Embryonic facial prominence (tissue), 1 donor: ENCODE data around the gene NOP14.
"Not testable (repeated sequence)": the region's sequence is repeated elsewhere in the genome, so short reads cannot be mapped to it uniquely, and the experiment has no call there.

Source experiments
- DNase-seq: peaks from one replicate; pipeline ENCODE4 v3.0.0-alpha.2; 2016; ENCODE audit errors: extremely low spot score

The NOP14 gene

GRCh38 chr4:2931512-2932301, 31.5 kb downstream of the NOP14 start:
- DNase-seq: no peak

DNA sequence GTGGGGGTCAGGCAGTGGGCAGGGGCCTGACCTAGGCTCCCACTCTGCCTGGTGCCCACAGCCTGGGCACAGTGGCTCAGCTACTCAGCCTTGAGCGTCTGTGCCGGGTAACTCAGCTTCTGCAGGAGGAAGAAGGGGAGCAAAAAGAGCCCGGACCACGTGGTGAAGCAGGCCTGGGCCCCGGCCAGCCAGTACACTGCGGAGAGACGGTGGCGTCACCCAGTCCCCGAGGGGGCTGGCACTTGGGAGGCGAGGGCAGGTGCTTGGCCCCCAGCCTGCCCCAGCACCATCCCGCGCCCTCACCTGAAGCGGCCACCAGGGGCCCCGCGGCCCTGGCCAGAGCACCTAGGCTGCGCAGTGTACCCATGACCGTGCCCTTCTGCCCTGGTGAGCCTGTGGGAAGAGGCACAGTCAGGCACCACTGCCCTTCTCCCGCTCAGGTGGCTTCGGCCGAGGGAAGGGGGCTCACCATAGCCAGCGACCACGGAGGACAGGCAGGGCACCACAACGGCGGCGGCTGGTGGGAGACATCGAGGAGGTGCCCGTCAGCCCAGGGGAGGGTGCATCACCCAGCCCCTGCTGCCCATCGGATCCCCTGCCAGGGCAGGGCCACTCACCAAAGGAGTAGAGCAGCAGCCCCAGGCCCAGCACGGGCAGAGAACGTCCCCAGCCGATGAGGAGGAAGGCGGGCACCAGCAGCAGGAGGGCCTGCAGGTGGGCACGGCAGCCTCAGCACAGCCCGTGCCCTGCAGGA, 32.3 kb downstream of the NOP14 start:
- DNase-seq: no peak

GRCh38 chr4:2930135-2930757, 33.0 kb downstream of the NOP14 start:
- no peak for DNase-seq

GRCh38 chr4:2929469-2929868, 33.7 kb downstream of the NOP14 start:
- DNase-seq: no peak

DNA sequence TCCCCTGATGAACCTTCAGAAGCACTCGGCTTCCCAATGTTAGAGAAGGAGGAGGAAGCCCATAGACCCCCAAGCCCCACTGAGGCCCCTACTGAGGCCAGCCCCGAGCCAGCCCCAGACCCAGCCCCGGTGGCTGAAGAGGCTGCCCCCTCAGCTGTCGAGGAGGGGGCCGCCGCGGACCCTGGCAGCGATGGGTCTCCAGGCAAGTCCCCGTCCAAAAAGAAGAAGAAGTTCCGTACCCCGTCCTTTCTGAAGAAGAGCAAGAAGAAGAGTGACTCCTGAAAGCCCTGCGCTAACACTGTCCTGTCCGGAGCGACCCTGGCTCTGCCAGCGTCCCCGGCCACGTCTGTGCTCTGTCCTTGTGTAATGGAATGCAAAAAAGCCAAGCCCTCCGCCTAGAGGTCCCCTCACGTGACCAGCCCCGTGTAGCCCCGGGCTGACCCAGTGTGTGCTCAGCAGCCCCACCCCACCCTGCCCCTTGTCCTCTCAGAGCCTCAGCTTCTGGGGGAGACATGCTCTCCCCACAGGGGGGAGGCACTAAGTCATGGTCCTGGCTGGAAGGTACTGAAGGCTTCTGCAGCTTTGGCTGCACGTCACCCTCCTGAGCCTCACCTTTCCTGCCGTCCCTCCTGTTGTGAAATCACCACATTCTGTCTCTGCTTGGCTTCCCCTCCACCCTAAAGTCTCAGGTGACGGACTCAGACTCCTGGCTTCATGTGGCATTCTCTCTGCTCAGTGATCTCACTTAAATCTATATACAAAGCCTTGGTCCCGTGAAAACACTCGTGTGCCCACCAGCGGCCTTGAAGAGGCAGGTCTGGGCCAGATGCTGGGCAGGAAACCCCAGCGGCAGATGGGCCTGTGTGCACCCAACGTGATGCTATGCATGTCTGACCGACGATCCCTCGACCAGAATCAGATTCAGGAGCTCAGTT, 34.7 kb downstream of the NOP14 start:
- no peak for DNase-seq

DNA sequence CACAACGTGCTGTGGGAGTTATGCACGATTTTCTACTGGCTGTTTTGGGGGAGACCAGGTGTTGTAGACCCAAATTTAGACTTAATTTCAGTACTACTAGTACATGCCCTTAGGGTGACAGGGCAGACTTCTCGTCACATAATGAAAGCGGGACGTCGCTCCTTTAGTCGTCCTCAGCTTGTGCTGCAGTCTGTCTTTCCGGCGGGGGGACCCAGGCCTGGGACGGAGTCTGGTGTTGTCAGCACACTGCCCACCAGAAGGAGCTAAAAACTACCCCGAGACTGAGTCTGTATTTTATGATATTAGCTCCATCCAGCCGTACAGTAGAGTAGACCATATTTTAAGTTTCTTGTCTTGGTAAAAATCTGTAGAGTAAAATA, 35.5 kb downstream of the NOP14 start:
- no peak for DNase-seq

DNA sequence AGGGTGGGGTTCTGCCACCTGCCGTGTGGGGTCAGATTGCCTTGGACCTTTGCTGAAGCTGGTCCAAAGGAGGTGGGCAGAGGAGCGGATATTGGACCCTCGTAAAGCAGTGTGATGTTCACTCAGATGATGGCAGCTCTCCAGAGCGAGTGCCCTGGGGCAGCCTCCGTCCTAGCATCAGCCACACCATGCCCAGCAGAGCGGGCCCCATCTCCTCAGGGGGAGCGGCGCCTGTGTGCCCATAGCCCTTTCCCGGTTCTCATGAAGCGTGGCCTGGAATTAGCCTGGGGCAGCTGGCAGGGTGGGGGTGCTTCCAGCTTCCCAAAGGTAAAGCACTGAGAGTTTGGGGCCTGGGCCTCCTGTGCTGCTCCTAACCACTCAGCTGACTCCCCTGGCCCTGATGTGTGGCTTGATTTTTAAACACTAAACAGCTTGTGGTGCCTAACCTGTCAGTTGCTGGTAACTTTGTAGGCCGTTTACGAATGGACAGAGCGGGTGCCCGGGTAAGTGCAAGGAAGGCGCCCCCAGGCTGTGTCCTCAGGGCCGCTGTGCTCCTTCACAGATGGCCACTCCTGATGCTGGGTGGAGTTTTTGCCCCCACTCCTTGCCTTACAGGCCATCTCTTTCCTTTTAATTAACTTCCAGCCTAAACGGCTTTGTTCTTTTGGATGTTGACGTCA, 36.0 kb downstream of the NOP14 start:
- no peak for DNase-seq

- no peak for DNase-seq
These were observed 37.0 kb downstream of the NOP14 start for GRCh38 chr4:2925931-2926860.

DNA sequence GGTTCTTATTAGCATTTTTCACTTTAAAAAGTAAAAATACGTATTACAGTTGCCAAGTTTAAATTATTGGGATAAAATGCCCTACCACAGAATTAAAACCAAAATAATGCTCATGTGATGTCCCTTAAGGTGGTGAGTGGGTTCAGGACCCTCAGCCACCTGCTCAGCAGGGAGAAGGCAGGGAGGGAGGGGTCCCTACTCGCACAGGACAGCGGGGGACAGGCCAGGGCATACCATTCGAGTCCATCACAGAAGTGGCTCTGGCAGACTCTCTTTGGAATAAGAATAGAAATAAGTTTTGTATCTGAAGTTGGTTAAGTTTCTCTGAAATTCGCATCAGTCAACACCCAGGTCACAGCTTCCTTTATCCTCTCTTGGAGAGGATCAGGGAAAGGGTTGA, 37.7 kb downstream of the NOP14 start:
- no peak for DNase-seq

DNA sequence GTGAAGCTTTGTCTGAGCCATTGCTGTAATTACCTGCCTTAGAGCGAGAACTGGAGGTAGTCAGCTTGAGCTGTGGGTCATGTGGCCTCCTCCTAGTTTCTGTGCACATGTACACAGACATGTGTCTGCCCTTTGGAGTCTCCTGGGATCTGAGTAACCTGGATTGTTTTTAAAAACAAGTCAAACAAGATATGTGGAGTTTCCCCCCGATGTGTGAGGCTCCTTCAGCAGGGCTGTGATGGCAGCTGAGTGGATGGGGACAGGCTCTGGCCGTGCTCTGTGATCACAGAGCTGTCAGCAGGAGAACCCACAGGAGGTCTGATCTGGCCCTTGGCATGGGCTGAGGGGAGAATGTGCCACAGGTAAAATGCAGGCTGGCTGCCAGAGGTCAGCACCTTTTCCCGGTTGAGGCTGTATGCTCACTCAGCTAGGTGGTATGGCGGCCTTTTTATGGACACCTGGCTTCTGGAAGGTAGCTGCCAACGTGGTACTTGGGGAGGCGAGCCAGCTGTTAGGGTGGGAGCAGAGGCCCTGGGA, 38.4 kb downstream of the NOP14 start:
- DNase-seq: no peak

GRCh38 chr4:2924286-2924685, 38.9 kb downstream of the NOP14 start:
- DNase-seq: no peak

- DNase-seq: no peak
These were observed 39.5 kb downstream of the NOP14 start for GRCh38 chr4:2923668-2924173.

DNA sequence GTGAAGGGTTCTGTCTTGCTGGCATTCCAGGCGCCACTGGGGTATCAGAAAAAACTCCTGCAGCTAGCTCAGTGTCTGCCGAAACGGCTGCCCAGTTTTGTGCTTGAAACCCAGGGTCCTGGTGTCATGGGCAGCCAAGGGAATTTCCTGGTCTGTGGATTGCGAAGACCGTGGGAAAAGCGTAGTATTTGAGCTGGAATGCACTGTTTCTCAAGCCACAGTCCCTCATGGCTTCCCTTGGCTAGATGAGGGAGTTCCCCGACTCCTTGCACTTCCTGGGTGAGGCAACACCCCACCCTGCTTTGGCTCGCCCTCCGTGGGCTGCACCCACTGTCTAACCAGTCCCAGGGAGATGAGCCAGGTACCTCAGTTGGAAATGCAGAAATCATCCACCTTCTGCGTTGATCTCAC, 40.1 kb downstream of the NOP14 start:
- no peak for DNase-seq

GRCh38 chr4:2922453-2923101, 40.6 kb downstream of the NOP14 start:
- not testable (repeated sequence) for DNase-seq

GRCh38 chr4:2918714-2919113, 44.5 kb downstream of the NOP14 start:
- not testable (repeated sequence) for DNase-seq

- not testable (repeated sequence) for DNase-seq
These were observed 44.9 kb downstream of the NOP14 start for GRCh38 chr4:2918300-2918699.

- DNase-seq: not testable (repeated sequence)
These were observed 46.5 kb downstream of the NOP14 start for GRCh38 chr4:2916696-2917095.

- DNase-seq: no peak
These were observed 47.4 kb downstream of the NOP14 start for GRCh38 chr4:2915789-2916188.
